HG03175 (cell line): ENCODE data around the gene PRRT2.
"Not testable (repeated sequence)": the region's sequence is repeated elsewhere in the genome, so short reads cannot be mapped to it uniquely, and the experiment has no call there.

ENCODE experiments used
- ATAC-seq: cut with Tn5 transposase; IDR thresholded peaks from one replicate; pipeline ENCODE4 v1.9.1; 2021; ENCODE audit warnings: mild to moderate bottlenecking, moderate library complexity; ENCODE audit not compliant: unreplicated experiment

PRRT2 gene

DNA sequence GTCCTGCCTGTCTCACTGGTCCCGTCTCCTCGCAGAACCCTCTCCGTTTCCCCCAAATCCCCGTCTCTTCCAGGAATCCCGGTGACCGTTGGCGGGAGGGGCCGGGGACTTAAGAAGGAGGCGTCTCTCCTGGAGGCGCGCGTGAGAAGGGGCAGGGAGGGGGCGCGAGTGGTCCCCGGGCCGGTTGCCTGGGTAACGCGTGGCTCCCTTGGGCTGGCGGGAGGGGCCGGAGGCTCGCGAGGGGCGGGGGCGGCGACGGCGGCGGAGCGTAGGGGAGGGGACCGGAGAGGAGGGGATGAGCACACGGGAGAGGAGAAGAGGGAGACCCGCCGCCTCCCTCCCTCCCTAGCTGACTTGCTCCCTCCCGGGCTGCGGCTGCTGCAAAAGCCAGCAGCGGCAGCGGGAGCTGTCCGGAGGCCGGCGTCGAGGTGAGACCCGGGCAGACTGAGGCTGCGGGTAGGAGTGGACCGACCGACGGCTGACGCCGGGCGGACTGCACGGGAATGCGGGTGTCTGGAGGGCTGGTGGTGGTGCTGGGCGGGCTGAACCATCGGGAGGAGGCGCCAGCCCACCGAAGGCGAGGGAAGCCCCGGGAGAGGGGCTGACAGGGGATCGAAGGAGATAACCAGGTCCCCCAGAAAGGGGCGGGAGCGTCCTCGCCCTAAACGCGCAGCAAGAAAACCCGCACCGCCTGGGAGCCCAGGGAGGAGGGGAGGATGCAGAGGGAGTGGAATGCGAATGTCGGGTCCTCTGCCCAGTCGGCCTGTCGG, at the start of gene PRRT2:
PRRT2 (plus strand) TSS at position 298 of the 770 bp plus-strand sequence. CDS start 862 bp downstream, outside the sequence.
- no peak for ATAC-seq

DNA sequence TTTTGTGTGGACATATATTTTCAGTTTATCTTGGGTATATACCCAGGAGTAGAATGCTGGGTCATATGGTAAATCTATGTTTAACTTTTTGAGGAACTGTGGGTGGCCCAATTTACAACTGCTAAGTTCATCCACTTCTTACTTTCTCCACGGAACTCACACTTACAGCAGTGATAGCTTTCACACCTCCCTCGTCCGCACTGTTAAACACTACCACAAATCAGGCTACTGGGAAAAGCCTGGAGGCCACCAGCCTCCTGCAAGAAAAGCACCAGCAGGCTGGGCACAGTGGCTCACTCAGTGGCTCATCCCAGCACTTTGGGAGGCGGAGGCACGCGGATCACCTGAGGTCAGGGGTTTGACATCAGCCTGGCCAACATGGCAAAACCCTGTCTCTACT, 48.7 kb upstream of the PRRT2 start:
- ATAC-seq = no peak

DNA sequence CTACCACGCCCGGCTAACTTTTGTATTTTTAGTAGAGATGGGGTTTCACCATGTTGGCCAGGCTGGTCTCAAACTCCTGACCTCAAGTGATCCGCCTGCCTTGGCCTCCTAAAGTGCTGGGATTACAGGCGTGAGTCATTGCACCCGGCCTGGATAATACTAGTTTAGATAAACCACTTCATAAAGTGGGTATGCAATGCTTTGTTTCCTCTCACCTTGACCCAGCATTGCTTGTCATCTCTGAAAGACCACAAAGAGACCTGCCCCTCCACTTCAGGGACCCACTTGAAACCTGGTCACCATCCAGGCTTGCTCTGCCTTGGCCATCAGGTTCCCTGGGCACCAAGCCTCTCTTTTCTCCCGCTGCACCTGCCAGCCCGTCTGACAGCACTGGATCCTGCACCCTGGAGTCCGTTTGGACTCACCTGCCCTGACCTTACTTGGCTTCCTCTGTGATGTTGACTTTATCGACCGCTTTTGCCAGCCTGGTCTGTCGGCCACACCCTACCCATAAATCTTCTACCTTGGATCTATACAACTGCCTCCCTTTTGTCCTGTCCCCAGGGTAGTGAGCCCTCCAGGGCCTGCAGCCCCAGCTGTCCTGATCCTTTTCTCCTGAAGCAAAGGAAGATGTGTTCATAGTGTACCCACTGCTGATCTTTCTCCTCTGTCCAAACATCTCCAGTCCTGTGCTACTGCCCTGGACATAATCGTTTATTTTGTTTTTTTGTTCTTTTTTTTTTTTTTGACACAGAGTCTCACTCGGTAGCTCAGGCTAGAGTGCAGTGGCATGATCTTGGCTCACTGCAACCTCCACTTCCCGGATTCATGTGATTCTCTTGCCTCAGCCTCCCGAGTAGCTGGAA, 46.6 kb upstream of the PRRT2 start:
- no peak for ATAC-seq

DNA sequence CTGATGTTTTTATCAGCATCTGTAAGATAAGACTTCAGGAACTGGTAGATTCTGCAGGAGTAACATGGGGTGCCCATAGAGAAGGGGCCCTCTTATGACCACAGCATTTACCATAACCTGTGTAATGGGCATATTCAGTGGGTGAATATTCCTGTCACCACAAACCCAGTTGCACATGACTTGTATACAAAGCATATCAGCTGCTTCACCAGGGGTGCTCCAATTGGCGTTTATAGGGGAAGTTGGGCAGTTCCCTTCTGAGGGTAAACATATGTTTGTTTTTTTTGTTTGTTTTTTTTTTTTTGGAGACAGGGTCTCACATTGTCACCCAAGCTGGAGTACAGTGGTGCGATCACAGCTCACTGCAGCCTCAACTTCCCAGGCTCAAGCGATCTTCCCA, 45.4 kb upstream of the PRRT2 start:
- ATAC-seq = no peak

DNA sequence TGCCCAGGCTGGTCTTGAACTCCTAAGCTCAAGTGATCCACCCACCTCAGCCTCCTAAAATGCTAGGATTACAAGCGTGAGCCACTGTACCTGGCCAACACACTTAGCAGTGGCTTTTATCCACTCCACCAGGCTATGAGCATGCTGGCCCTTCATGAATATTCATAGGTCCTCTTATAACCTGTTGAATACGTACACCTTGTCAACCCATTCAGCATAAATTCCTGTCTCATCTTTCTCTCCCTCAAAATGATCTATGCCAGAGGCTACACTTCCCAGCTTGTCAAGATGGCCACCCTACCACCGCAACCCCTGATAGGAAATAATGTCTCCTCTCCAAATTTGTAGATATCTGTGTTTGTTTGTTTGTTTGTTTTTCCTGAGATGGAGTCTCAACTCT, 44.9 kb upstream of the PRRT2 start:
- ATAC-seq = no peak

DNA sequence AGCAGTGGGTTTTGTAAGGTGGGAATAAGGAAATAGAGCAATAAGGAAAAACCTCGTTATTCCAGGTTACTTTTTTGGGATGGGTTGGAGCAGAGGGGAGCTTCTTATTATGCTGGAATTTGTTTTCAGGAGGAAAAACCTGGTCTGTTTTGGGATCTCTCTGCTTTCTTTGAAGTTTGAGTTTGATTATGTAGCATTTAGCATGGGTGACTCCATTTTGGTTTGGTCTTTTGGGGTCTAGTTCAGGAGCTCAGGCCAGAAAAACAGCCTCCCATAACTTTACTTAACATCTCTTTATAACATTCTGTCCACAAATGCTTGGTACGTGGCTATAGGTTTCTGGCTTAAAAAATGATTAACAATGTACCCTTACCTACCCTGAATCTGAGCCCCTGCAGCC, 42.5 kb upstream of the PRRT2 start:
- ATAC-seq = no peak

DNA sequence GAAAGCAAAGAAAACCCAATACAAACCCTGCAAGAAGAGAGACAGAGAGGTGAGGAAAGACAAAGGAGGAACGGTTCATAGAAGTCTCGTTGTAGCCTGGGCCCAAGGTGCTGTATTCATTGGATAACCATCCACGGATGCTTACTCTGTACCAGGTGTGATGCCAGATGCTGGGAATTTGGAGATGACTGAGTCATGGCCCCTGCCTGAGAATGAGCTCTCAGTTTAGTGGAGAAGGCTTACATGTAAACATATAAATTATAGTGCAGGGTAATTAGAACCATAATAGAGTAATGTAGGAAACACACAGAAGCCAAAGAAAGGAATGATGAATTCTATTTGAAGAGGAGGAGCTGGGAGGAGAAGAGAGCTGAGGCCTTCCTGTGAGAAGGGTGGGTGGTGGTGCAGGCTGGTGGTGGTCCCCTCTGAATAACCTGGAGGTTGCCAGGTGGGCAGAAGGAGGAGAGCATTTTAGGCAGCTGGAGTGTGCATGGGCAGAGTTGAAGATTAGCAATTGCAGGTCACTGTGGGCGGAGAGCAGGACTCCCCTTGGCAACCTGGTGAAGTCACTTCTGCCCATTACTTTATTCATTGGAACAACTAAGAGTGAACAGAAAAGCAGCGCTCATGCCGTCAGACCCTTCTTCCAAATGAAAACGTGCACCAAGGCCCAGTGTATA, 41.6 kb upstream of the PRRT2 start:
- no peak for ATAC-seq

DNA sequence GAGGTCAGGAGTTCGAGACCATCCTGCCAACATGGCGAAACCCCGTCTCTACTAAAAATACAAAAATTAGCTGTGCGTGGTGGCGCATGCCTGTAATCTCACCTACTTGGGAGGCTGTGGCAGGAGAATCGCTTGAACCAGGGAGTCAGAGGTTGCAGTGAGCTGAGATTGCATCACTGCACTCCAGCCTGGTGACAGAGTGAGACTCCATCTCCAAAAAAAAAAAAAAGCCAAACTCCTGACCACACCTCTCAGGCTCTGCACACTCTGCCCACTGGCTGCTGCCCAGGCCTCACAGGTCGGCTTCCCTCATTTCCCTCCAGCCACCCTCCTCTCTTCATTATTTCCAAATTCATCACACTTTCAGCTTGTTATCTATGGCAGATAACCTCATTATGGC, 39.7 kb upstream of the PRRT2 start:
- ATAC-seq = not testable (repeated sequence)

DNA sequence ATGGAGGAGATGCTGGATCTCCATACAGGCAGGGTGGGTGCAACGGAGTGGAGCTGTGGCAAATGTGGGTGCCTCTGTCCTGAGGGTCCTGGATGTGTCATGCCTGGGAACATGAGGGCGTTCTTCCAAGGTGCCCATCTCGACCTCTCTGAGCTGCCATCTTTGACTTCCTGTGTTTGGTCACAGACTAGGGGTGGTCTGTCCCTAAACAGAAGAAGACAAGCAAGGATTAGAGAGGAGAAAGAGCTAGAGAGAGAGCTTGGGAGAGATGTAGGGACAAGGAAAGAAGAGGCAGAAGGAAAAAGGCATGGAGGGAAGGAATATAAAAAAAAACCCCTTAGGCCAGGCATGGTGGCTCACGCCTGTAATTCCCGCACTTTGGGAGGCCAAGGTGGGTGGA, 37.3 kb upstream of the PRRT2 start:
- no peak for ATAC-seq

DNA sequence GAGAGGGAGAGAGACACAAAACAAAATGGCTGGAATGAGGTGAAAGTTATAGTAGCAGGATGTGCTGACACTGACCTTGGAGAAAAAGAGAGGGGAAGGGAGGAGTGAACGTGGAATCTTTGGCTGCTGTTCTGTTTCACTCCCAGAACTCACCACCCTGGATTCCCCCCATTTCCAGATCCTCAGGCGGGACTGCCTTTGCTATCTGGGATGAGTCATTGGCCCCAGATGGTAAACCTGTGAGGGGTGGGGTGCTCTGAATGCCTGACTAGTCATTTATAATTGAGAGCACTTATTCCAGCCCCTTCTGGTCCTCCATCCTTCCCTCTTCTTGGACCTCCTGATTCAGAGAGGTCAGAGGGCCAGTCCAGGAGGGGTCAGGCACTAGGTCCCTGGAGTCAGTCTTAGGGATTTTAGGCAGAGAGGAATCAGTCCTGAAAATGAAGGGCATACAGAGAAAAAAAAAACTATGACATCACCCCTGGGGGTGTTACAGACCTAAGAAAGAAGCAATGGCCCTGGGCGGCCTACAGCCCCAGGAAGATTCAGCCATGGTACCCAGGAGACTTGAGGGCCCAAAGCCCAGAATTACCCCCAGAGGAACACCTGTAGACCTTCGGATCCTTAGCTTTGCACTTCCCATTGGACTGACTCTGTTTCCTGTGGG, 36.1 kb upstream of the PRRT2 start:
- no peak for ATAC-seq

DNA sequence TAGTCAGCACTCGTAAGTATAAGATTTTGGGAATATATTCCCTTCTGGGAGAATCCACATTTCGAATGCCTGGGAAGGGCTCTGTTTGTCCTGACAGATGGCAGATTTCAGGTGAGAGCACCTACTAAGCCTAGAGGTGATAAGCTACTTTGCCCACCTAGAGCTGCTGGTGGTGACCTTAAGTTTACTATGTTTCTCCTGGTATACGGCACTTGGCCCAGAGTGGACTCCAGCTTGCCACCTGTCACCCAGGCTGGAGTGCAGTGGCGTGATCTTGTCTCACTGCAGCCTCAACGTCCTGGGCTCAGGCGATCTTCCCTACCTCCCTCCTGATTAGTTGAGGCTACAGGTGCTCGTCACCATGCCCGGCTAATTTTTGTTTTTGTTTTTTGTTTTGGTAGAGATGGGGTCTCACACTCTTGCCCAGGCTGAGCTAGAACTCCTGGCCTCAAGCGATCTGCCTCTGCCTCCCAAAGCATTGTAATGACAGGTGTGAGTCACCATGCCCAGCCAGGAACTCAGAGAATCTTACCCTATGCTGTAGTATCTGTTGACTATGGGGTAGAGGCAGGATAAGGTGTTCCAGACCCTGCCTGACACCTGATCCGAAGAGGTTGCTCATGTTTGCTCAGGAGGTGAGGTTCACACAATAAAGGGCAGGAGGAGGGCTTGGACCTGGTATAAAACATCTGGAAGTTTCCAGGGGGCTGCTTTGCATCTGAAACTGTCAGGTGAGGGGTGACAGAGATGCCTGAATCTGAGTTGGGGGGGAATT, 34.2 kb upstream of the PRRT2 start, which contains the start of gene ZG16:
ZG16 (plus strand) TSS at position 681 of the 775 bp plus-strand sequence. CDS start 1,011 bp downstream, outside the sequence.
- ATAC-seq = no peak

DNA sequence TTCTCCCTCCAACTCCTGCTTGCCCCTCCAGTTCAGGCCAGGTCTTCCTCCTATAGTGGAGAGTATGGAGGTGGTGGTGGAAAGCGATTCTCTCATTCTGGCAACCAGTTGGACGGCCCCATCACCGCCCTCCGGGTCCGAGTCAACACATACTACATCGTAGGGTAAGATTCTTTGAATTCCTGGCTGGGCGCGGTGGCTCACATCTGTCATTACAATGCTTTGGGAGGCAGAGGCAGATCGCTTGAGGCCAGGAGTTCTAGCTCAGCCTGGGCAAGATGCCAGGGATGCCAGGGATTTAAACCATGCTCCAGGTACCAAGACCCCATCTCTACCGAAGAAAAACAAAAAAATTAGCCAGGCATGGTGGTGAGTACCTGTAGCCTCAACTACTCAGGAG, 32.5 kb upstream of the PRRT2 start:
- ATAC-seq = no peak

DNA sequence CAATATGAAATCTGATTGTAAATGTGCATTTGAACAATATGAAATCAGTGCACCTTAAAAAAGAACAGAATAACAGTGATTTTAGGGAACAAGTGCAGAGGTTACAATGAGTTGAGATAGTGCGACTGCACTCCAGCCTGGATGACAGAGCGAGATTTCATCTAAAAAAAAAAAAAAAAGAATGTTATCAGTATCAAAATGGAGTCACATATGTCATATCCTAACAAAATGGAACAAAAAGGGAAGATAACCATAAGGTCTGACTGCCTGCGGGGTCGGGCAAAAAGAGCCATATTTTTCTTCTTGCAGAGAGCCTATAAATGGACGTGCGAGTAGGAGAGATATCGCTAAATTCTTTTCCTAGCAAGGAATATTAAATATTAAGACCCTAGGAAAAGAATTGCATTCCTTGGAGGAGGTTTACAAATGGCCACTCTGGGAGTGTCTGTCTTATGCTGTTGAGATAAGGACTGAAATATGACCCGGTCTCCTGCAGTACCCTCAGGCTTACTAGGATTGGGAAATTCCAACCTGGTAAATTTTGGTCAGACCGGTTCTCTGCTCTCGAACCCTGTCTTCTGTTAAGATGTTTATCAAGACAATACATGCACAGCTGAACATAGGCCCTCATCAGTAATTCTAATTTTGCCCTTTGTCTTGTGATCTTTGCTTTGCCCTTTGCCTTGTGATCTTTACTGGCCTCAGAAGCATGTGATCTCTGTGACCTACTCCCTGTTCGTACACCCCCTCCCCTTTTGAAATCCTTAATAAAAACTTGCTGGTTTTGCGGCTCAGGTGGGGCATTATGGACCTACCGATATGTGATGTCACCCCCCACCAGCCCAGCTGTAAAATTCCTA, 28.7 kb upstream of the PRRT2 start:
- ATAC-seq = not testable (repeated sequence)

DNA sequence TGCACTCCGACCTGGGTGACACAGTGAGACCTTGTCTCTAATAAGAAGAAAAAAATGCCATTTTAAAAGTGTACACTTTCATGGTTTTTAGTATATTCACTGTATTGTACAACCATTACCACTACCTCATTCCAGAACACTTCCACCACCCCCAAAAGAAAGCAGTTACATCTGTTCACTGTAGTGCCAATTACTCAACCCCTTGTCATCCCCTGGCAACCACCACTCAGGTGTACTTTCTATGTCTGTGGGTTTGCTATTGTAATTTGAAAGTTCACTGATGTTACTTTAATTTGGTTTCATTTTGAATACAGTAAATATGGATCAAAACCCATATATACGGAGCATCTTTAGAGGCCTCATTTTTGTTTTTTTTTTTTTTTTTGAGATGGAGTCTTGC, 27.8 kb upstream of the PRRT2 start:
- ATAC-seq = no peak

DNA sequence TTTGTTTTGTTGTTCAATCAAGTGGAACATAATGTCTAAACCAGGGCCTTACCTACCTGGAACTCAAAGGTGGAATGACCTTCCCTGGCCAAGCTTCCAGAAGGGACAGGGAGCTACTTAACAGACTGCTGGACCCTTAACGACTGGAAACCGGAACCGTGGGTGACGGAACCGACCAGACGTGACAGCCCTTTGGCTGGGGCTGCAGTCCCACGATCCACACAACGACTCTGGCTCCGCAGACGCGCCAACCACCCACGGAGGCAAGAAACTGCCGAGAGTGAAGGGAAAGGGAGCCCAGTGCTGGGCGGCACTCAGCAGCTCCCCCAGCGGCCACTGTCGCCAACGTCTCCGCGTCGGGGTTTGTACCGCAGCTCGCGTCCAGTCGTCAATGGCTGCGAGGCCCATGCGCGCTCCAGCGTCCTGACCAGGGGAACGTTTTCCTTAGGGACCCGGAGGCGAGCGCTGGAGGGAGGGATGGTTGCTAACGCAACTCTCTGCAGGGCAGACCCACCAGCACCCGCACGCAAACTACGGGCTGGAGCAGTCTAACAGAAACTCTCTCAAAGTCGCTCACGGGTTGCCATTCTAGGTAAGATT, 27.0 kb upstream of the PRRT2 start:
- ATAC-seq = no peak

DNA sequence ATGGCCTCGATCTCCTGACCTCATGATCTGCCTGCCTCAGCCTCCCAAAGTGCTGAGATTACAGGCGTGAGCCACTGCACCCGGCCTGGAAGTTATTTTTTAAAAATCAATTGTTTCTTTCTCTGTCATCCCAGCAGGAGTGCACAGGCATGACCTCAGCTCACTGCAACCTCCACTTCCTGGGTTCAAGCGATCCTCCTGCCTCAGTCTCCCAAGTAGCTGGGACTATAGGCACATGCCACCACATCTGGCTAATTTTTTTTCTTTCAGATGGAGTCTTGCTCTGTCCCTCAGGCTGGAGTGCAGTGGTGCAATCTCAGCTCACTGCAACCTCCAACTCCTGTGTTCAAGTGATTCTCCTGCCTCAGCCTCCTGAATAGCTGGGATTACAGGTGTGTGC, 24.8 kb upstream of the PRRT2 start:
- not testable (repeated sequence) for ATAC-seq

DNA sequence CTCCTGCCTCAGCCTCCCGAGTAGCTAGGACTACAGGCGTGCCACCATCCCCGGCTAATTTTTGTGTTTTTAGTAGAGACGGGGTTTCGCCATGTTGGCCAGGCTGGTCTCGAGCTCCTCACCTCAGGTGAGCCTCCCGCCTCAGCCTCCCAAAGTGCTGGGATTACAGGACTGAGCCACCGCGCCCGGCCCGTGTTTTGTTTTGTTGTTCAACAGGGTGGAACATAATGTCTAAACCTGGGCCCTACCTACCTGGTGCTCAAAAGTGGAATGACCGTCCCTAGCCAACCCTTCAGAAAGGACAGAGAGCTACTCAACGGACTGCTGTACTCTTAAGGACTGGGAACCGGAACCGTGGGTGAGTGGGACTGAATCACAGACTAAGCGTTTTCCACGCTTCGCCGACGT, 22.2 kb upstream of the PRRT2 start:
- no peak for ATAC-seq

DNA sequence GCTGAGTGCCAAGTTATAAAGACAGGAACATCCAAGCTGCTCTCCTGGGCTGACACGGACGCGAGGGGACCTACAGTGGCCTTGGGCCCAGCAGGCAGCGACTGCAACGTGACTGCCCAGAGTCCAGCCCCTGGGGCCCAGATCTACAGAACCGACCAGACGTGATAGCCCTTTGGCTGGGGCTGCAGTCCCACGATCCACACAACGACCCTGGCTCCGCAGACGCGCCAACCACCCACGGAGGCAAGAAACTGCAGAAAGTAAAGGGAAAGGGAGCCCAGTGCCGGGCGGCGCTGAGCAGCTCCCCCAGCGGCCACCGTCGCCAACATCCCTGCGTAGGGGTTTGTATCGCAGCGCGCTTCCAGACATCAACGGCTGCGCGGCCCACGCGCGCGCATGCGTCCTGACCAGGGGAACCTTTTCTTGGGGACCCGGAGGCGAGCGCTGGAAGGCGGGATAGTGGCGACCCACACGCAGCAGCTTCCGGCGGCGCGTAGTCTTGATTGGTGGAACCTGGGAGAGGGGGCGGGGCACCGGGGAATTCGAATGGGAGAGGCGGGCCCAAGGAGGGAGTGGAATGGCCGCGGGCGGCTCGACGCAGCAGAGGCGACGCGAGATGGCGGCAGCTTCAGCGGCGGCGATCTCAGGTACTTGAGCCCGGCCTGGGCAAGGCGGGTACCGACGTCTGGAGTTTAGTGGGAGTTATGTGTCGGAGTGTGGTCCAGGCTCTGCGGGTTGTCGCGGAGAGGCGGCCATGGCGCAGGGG, 21.6 kb upstream of the PRRT2 start, which contains the start of gene KIF22:
KIF22 (plus strand) TSS at position 569 of the 766 bp plus-strand sequence; CDS start at position 578, 9 bp downstream.
- peak; percentile 91 for ATAC-seq
